Liver (tissue), 9 donors: Measurements from ENCODE around the gene DENND4A. TPM values are rescaled to one million over a fixed set of nuclear protein-coding genes. Genes with fewer than 3 reads are reported as not detected.

Experiments used
- DNase-seq: peaks from one replicate; pipeline ENCODE4 v3.0.0-alpha.2; 2017; ENCODE audit warnings: low spot score
- H3K27ac ChIP-seq, 2 donors: one replicate each; pipeline ENCODE4 v1.7.0; 2013; ENCODE audit warnings: inconsistent platforms in 2 of 2, low read length in 2 of 2, control low read depth in 1 of 2, low read depth in 1 of 2, mild to moderate bottlenecking in 1 of 2
- H3K27me3 ChIP-seq, 4 donors: one replicate each; pipeline versions ENCODE4 v1.6.1 to v1.7.0; 2013; ENCODE audit warnings: low read length in 3 of 4, inconsistent platforms in 1 of 4, mild to moderate bottlenecking in 1 of 4, moderate library complexity in 1 of 4; ENCODE audit not compliant: control insufficient read depth in 4 of 4, insufficient read depth in 4 of 4
- H3K36me3 ChIP-seq, 4 donors: one replicate each; pipeline versions ENCODE4 v1.6.1 to v1.7.0; 2013; ENCODE audit warnings: low read length in 3 of 4, mild to moderate bottlenecking in 3 of 4, low read depth in 1 of 4, moderate library complexity in 1 of 4; ENCODE audit not compliant: control insufficient read depth in 4 of 4, insufficient read depth in 3 of 4
- H3K4me1 ChIP-seq, 4 donors: one replicate each; pipeline versions ENCODE4 v1.6.1 to v1.7.0; 2013; ENCODE audit warnings: low read length in 3 of 4, mild to moderate bottlenecking in 3 of 4, moderate library complexity in 1 of 4; ENCODE audit not compliant: control insufficient read depth in 4 of 4, insufficient read depth in 4 of 4
- H3K4me3 ChIP-seq, 3 donors: one replicate each; pipeline versions ENCODE4 v1.6.1 to v1.7.0; 2013; ENCODE audit warnings: low read length in 3 of 3, control low read depth in 1 of 3, low read depth in 1 of 3, mild to moderate bottlenecking in 1 of 3
- H3K9ac ChIP-seq, 2 donors: one replicate each; pipeline ENCODE4 v1.7.0; 2013; ENCODE audit warnings: low read length in 2 of 2, mild to moderate bottlenecking in 2 of 2, moderate library complexity in 2 of 2, control low read depth in 1 of 2, low read depth in 1 of 2
- H3K9me3 ChIP-seq, 4 donors: one replicate each; pipeline versions ENCODE4 v1.6.1 to v1.7.0; 2013; ENCODE audit warnings: low read length in 3 of 4; ENCODE audit not compliant: control insufficient read depth in 4 of 4
- ATF3 ChIP-seq: IDR thresholded peaks from 2 replicates; pipeline ENCODE4 v1.6.1; 2016; ENCODE audit warnings: antibody characterized with exemption
- EGR1 ChIP-seq, 2 donors: IDR thresholded peaks; 2 replicates each; pipeline ENCODE4 v1.6.1; 2016 to 2018; ENCODE audit warnings: antibody characterized with exemption in 2 of 2, low read depth in 2 of 2
- HNF4A ChIP-seq, 2 donors: conservative IDR thresholded peaks; 2 replicates each; pipeline ENCODE4 v1.6.1; 2016; ENCODE audit warnings: antibody characterized with exemption in 2 of 2, mild to moderate bottlenecking in 2 of 2
- HNF4G ChIP-seq: IDR thresholded peaks from 2 replicates; pipeline ENCODE4 v1.6.1; 2016; ENCODE audit warnings: antibody characterized with exemption
- JUND ChIP-seq, 2 donors: IDR thresholded peaks; 2 replicates each; pipeline ENCODE4 v1.6.1; 2016; ENCODE audit warnings: antibody characterized with exemption in 2 of 2
- NR2F2 ChIP-seq: IDR thresholded peaks from 2 replicates; pipeline ENCODE4 v1.6.1; 2016; ENCODE audit warnings: antibody characterized with exemption
- RAD21 ChIP-seq, 2 donors: IDR thresholded peaks; 2 replicates each; pipeline ENCODE4 v1.6.1; 2016; ENCODE audit warnings: antibody characterized with exemption in 2 of 2, mild to moderate bottlenecking in 2 of 2
- REST ChIP-seq: IDR thresholded peaks from 2 replicates; pipeline ENCODE4 v1.6.1; 2016; ENCODE audit warnings: antibody characterized with exemption, mild to moderate bottlenecking
- RXRA ChIP-seq, 2 donors: IDR thresholded peaks; 2 replicates each; pipeline ENCODE4 v1.6.1; 2017 to 2018; ENCODE audit warnings: antibody characterized with exemption in 2 of 2, mild to moderate bottlenecking in 1 of 2
- YY1 ChIP-seq: IDR thresholded peaks from 2 replicates; pipeline ENCODE4 v1.6.1; 2016; ENCODE audit warnings: antibody characterized with exemption, mild to moderate bottlenecking
- WGBS: extraction: QIAGEN DNeasy Blood & Tissue Kit; methylation state at CpG from one replicate; pipeline ENCODE4 v1.1.7; 2013; 5-methylcytosine and 5-hydroxymethylcytosine counted together
- polyA plus RNA-seq, 2 donors: library from polyadenylated mRNA; stranded (reverse) in 1 of 2; unstranded in 1 of 2; fragments of 200-250 nt in 1 of 2; fragments of >200 nt in 1 of 2; fragmentation: Nextera tagmentation in 1 of 2; extraction: Ambion mirVana in 1 of 2; gene quantifications; one replicate each; pipeline versions ENCODE4 v1.2.1 to v1.2.3, GENCODE V29; 2013 to 2015
- total RNA-seq, 2 donors: library from RNA; depleted of rRNA; stranded (reverse); fragments of >200 nt; gene quantifications; one replicate each; pipeline ENCODE4 v1.2.3, GENCODE V29; 2014
- TF ChIP-seq, protein P1 (sequence below): fragments of 150-350 bp; IDR thresholded peaks from 2 replicates; pipeline ENCODE4 v1.5.1; 2017; ENCODE audit warnings: improper control_type of control experiment, low read depth, low read length; ENCODE audit not compliant: missing input control
- TF ChIP-seq, protein P2 (sequence below): IDR thresholded peaks from 2 replicates; pipeline ENCODE4 v1.6.1; 2016; ENCODE audit warnings: antibody characterized with exemption
- TF ChIP-seq, protein P3 (sequence below): IDR thresholded peaks from 2 replicates; pipeline ENCODE4 v1.6.1; 2016; ENCODE audit warnings: antibody characterized with exemption
- donor health status: healthy.
- donor health status: healthy.
- donor health status: healthy.
- donor health status: healthy.
- donor health status: healthy.

Gene DENND4A
- total and polyA plus RNA-seq, 4 donors = 5.2 to 75.5 (median 23.9) TPM

DNA sequence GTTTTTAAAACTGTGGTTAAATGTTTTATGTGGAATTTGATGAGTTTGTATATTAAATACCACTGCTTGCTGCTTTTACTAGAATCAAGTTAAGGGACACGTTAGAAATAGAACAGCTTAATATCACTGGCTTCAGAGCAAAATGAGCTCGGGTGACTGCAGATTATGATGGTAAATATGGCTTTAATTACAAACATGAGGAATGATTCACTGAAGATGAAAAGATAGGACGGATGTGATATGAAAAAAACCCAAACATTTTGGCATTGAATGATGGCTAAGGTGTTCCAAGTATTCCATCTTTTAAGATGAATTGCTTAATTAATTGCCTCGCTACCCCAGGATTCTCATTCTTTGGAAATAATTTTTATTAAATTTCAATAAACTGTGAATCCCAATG lies 136.6 kb downstream of the DENND4A start:
- WGBS = 93% methylated on average over 4 of the region's 4 CpGs
- Histone ChIP-seq H3K27ac (no peak overlapping the region), H3K4me3 (no peak overlapping the region), H3K9ac (no peak overlapping the region), H3K27me3 (no peaks in the 10 kb centered on the region), H3K4me1 (no peaks in the 10 kb centered on the region), H3K36me3 (peaks cover 4 to 49% (median 26%) of the 10 kb centered on the region in 4 donors), H3K9me3 (no peaks in the 10 kb centered on the region)
- no peak for TF ChIP-seq HNF4A (conservative IDR thresholded peaks at IDR 0.05)
- no peak for TF ChIP-seq ATF3
- no peak for TF ChIP-seq NR2F2
- no peak for TF ChIP-seq RAD21 (IDR thresholded peaks at IDR 0.05)
- no peak for TF ChIP-seq RXRA (IDR thresholded peaks at IDR 0.05)
- no peak for DNase-seq

DNA sequence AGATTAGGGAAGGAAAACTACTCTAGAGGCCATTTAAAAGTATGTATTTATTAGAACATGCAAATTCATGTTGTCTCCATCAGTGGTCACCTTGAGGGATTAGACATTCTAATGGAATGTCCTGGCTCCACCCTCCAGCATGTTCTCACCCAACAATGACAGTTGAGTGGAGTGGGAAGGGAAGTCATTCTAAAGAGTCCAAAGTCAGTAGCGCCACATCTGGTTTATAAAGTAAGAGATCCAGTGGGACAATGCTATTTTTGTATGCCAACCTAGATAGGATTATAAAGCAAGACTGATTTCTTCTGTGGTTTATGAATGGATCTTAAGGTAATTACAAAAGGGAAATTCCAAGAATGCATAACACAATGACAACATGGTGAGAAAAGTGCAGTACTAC lies 137.1 kb downstream of the DENND4A start:
- Histone ChIP-seq H3K36me3 (peaks cover 4 to 46% (median 23%) of the 10 kb centered on the region in 4 donors), H3K27me3 (no peaks in the 10 kb centered on the region), H3K9ac (no peak overlapping the region), H3K4me1 (no peaks in the 10 kb centered on the region), H3K9me3 (no peaks in the 10 kb centered on the region), H3K27ac (no peak overlapping the region), H3K4me3 (no peak overlapping the region)
- TF ChIP-seq, protein P1, sequence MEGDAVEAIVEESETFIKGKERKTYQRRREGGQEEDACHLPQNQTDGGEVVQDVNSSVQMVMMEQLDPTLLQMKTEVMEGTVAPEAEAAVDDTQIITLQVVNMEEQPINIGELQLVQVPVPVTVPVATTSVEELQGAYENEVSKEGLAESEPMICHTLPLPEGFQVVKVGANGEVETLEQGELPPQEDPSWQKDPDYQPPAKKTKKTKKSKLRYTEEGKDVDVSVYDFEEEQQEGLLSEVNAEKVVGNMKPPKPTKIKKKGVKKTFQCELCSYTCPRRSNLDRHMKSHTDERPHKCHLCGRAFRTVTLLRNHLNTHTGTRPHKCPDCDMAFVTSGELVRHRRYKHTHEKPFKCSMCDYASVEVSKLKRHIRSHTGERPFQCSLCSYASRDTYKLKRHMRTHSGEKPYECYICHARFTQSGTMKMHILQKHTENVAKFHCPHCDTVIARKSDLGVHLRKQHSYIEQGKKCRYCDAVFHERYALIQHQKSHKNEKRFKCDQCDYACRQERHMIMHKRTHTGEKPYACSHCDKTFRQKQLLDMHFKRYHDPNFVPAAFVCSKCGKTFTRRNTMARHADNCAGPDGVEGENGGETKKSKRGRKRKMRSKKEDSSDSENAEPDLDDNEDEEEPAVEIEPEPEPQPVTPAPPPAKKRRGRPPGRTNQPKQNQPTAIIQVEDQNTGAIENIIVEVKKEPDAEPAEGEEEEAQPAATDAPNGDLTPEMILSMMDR = no peak
- no peak for TF ChIP-seq RXRA (IDR thresholded peaks at IDR 0.05)
- no peak for TF ChIP-seq REST
- TF ChIP-seq HNF4G = no peak
- no peak for TF ChIP-seq HNF4A (conservative IDR thresholded peaks at IDR 0.05)
- no peak for TF ChIP-seq YY1
- TF ChIP-seq, protein P2, sequence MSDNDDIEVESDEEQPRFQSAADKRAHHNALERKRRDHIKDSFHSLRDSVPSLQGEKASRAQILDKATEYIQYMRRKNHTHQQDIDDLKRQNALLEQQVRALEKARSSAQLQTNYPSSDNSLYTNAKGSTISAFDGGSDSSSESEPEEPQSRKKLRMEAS = no peak
- TF ChIP-seq ATF3 = no peak
- TF ChIP-seq JUND (IDR thresholded peaks at IDR 0.05) = no peak
- TF ChIP-seq EGR1 (IDR thresholded peaks at IDR 0.05; ENCODE audit: low read depth in 2 of 2) = no peak
- TF ChIP-seq, protein P3, sequence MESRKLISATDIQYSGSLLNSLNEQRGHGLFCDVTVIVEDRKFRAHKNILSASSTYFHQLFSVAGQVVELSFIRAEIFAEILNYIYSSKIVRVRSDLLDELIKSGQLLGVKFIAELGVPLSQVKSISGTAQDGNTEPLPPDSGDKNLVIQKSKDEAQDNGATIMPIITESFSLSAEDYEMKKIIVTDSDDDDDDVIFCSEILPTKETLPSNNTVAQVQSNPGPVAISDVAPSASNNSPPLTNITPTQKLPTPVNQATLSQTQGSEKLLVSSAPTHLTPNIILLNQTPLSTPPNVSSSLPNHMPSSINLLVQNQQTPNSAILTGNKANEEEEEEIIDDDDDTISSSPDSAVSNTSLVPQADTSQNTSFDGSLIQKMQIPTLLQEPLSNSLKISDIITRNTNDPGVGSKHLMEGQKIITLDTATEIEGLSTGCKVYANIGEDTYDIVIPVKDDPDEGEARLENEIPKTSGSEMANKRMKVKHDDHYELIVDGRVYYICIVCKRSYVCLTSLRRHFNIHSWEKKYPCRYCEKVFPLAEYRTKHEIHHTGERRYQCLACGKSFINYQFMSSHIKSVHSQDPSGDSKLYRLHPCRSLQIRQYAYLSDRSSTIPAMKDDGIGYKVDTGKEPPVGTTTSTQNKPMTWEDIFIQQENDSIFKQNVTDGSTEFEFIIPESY = no peak
- 100% methylated on average over 1 of the region's 1 CpG for WGBS
- no peak for DNase-seq
